Fibroblast of skin of left quadriceps (primary cell): Measurements from ENCODE around the gene ATP5PB.

Experiments used
- DNase-seq, 2 experiments: peaks; one replicate each; pipeline ENCODE4 v3.0.0-alpha.2; 2013; ENCODE audit warnings: low read depth in 2 of 2

Gene ATP5PB, protein sequence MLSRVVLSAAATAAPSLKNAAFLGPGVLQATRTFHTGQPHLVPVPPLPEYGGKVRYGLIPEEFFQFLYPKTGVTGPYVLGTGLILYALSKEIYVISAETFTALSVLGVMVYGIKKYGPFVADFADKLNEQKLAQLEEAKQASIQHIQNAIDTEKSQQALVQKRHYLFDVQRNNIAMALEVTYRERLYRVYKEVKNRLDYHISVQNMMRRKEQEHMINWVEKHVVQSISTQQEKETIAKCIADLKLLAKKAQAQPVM

DNA sequence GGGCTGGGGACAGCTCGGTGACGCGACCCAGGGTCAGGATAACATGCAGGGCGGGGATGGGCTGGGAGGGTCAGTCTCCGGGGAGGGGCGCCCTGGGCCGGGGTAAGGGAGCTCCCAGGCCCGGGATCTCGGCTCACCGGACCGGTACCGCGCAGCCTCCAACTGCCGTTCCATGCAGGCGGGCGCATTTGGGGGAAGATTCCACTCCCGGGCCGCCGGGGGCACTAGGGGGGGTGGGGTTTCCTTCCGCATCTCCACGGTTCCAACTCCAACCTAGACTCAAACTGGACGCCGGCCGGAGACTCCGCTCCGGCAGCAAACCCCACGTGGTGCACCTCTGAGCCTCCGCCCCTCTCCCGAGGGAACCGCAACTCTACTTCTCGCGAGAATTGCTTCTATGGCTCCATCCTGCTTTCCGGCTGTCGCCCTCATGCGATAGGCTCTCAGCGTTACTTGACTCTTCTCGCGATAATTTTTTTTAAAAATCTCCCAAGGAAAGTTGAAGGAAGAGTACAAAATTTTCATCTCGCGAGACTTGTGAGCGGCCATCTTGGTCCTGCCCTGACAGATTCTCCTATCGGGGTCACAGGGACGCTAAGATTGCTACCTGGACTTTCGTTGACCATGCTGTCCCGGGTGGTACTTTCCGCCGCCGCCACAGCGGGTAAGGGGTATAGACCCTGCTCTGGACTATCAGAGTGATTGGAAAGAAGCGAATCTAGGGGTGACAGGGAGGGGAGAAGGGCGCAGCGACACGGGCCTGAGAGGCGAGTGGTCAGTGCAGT, at the start of gene ATP5PB, which contains the start of gene WDR77:
ATP5PB (plus strand) TSS at position 547 of the 785 bp plus-strand sequence; CDS start at position 625, 78 bp downstream.
WDR77 (minus strand) TSS at position 339 of the 785 bp plus-strand sequence; CDS start at position 252, 87 bp downstream.
- peak; percentile 99 for DNase-seq

DNA sequence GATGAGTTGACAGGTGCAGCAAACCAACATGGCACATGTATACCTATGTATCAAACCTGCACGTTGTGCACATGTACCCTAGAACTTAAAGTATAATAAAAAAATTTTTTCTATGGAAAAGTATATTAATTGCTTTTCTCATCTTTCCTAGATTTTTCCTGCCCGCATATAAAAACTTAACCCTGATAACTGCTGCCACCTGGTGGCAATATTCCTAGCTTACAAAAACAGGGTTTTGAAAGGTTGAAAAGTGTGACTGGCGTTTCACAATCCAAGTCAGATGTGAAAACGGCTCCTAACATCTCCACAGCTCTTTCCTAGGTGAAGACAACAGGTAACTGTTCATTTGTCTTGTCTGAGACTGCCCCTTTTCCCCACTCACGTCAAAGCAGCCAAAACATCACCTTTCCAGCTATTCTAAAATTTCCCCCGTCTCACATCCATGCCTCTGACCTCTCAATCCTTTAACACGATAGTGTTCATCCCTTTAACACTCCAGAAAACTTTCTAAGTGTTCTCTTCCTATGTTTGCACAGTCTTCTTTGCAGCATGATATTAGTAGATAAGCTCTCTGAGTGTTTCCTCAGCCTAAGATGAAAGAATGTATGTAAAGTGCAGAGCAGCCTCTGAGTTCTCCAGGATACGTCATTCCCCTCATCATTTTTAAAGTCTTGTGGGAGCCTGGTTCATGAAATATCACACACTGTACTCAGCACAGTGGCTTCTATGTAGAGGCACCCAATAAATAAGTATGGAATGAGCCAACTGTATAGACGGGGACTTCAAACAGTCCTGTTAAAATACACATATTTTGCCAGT, 49.3 kb upstream of the ATP5PB start:
- DNase-seq, result peak; percentile 7 to 14

DNA sequence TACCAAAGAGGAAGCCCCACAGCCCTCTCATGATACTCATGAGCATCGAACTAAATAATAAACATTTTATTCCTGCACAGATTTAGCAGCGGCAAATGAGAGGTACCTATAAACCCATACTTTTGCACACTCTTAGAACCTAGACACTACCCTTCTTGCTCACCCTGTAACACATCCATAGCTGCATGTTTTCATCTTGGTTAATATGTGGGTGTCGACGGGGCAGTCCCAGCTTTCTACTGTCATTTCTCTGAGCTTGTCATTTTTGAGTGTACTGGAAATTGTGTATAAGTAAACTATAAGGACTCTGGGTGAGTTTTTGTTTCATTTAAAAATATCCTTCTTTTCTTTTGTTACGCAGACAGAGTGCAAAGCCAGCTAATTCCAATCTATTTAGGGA, 47.2 kb upstream of the ATP5PB start:
- DNase-seq, result no peak

DNA sequence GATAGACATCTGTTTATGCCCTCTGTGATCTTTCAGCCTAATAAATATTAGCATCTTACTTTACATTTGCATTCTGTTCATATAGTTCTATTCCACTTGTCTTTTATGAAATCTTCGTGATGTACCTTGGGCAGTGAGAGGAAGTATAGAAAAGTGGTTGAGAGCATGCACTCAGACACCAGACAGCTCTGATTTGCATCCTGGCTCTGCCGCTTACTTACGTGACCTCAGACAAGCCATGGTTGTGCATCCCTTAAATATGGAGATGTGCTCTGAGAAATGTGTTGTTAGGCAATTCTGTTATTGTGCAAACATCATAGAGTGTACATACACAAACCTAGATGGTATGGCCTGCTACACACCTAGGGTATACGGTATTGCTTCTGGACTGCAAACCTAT, 44.7 kb upstream of the ATP5PB start:
- no peak for DNase-seq

DNA sequence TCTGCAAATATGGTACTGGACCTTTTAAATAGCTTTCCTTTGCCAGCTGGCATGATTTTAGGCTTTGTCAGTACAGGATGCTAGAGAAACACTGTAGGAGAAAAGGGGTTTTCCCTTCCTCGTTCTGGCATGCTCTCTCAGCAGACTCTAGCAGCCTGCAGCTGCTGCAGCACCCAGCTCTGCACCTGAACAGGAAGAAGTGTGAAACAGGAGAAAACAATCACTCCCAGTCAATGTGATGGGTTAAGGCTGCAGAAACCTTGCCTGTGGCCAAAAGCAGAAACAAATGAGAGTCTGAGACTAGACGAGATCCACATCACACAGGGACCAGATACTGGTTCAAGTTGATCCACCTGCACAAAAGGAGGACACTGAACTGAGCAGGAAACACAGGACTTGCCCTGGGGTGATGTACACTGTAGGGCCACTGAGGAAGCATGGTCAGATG, 42.9 kb upstream of the ATP5PB start:
- DNase-seq, result no peak

DNA sequence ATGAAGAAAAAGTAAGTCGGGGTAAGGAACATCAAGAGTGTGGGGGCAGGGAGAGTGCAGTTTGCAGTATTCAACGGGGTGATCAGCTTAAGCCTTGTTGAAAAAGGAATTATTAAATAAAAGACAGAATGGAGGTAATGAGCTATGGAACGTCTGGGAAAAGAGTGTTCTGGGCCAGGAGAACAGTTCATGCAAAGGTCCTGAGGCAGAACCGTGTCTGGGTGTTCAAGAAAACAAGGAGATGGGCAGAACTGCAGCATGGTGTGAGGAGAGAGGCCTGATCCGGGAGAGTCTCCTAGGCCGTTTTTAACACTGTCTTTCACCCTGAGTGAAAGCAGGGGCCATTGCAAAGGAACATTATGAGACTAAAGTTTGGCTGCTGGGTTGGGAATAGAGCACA, 42.0 kb upstream of the ATP5PB start:
- DNase-seq, result no peak

DNA sequence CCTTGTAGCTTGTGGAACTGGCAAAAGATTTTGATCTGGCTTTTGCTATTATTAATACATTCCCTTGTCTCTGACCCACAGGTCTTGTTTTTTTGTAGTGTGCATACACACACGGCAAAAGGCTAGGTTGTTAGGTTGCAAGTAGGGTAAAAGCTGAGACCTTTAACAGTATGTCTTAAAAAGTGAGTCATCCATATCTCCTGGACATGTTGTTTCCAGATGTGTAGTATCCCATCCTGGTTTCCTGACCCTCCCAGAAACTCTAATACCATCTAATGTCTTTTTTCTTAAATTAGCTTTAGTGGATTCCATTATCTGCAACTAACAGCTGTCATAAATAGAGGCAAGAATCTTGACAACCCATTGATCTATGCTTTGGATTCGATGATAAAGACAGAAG, 36.4 kb upstream of the ATP5PB start:
- no peak for DNase-seq

DNA sequence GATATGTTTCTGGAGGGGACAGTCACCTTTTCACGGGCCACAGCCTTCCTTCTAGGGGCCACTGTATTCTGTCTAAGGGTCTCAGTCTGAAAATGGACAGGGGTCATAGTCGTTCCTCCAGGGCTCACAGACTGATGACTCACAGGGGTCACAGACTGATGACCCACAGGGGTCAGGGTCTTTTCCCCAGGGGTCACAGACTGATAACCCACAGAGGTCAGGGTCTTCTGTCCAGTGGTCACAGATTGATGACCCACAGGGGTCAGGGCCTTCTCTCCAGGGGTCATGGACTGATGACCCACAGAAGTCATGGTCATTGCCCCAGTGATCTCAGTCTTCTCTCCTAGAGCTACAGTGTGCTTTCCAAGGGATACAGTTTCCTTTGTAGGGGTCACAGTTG, 34.5 kb upstream of the ATP5PB start:
- DNase-seq, result no peak

DNA sequence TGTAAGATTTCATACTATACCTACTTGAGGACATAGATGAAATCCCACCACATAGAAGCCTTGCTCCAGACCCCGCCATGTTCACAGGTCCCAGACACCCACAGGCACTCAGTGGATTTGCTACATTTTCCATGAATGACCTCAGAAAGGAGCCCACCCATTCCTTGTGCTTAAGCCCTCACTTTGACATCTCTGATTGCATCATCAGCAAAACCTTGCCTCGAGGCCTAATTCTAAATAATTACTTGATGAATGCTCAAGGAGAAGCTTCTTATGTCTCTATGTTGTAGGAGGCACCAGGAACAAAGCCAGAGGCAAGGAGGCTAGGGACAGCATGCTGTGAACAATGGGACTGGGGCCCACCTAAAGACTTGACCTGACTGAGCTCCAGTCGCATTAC, 33.8 kb upstream of the ATP5PB start:
- no peak for DNase-seq

DNA sequence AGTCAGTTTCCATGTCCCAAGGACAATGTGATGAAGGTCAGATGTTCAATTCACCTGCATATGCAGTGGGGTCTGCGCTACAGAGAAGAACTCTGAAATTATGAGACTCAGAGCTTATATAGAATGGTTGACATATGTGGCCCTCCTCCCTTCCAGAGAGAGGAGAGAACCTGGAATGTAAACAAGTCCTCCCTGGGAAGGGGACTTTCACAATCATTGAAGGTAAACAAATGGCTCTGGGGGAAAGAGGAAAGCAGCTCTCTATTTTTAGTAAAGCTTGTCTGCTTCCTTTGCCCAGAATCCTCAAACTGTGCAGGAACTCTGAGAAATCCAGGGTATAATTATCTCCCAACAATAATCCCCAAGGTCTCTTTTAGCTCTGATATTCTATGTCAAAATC, 31.5 kb upstream of the ATP5PB start:
- DNase-seq, result no peak

DNA sequence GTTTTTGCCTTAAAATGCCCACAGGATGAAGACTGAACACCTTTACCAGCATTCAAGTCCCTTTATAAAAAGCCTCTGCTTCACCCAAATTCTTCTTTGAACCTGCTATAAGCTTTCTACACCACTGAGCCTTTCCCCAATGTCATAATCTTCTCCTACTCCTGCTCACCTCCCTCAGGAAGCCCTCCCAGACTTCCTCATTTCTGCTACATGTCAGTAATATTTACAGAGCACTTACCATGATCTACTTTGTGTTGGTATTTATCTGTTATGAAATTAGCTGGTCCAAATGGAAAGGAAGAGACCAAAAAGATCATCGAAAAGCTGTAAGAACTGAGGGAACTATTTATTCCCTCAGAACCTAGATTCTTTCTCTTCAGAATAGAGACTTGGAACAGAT, 30.2 kb upstream of the ATP5PB start:
- DNase-seq, result no peak

DNA sequence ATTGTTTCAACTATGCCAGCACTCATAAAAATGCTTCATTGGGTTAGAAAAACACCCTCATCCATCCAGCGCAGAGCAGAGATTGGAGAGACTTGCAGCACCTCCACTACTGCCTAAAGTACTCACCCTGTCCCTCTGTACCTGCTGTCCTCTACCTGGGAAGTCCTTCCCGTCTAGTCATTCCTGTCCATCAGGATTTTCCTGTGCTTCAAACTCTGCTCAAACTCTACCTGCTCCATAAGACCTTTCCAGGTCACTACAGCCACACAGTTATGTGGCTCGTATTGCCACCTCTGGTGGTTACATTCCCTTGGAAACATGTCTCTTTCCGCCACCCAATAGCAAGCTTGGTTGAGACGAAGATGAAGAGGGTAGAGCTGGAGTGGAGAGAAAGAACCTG, 28.9 kb upstream of the ATP5PB start:
- DNase-seq, result no peak

DNA sequence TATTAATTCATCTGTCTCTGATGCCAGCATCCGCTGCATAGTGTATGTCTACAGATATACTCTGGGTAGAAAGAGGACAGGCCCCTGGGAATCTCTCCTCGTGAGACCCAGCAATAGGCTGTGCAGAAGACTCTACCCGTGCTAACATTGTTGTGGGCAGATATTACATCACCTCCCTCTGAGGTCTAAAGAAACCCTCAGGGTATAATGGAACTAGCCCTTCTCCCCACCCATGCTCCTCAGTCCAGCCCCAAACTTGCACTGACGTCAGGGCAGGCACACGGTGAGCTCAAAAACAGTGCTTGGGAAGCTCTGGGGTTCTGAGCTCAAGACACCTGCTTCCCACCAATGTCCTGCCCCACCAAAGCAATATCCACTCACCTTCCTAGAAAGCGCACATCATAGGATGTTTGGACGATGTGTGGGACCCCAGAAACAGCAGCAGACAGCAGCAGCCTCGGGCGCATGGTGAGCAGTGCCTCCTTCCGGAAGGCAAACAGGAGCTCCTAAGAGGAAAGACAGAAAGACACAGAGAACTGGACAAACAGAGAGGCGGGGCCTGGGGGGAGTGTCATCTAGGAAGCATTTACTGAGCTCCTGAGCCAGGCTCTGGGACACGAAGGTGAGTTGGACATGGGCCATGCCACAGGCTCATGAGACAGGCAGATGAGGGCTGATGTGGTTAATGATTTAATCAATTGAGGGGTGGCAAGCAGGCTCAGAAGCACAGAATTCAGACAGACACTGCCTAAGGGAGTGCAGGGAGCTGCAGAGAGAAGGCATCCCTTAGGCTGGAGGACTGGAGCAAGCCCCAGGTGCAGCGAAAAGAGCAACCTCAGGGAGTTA, 26.5 kb upstream of the ATP5PB start:
- DNase-seq, result no peak

DNA sequence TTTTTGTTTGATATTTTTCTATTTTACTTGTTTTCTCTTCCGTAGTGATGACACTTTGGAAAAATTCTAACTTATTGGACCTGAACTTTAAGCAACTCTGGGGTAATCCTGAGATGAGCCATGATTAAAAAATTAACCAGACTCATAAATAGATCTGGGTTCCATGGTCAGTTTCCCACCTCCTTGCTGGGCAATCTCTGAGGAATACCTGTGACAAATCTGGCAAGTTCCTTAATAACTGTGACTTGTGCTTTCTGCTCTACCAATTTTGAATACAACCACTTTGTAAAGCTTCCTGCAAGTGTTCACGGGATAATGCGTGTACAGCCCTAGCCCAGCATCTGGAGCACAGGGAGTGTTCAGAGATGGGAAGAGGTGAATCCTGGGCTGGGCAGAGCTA, 25.0 kb upstream of the ATP5PB start:
- no peak for DNase-seq

DNA sequence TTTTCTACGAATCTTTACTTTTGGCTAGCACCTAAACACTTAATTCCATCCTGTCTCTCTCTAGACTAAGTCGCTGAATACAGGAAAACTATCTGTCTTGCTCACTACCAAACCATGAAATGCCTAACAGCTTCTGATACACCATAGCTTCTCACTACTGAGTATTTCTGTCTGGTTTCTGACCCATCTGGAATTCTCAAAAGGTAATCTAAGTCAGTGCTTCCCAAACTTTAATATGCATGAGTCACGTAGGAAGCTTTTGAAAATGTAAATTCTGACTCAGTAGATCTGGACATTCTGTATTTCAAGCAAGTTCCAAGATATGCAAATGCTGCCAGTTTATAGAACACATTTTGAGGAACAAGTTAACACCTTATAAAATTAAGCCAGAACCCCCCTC, 12.5 kb upstream of the ATP5PB start:
- peak; percentile 5 to 14 for DNase-seq

DNA sequence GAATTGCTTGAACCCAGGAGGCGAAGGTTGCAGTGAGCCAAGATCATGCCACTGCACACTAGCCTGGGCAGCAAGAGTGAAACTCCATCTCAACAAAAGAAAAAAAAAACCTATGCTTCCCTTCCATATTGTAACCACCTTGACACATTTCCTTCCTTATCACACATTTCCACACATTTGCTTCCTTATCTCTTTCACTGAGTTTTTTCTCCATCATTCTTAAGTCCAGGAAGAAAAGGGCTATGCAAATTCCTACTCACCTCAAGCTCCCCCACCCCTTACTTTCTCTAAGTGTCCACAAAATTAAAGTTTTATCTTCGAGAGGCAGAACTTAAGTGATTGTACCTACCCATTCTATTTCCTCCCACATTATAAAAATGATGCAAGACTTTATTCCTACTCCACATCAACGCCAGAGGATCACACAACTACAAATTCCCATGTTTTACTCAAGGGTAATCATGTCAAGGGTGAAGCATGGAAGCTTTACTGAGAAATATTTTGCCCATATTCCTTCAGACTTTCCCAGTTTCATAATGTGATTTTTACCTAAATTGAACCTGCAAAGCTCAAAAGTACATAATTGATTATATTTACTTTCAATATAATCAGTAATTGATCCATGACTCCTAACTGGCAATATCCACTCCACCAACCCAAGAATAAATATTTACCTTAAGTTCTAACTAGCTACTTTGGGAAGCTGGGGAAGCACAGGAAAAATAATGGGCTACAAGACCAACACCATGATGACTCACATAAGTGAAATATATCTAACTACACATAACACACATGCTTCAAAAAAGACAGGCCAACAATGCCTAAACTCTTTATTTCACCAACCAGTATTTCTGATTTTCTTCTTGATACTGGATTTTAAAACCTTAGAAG, 9.6 kb upstream of the ATP5PB start:
- no peak for DNase-seq

DNA sequence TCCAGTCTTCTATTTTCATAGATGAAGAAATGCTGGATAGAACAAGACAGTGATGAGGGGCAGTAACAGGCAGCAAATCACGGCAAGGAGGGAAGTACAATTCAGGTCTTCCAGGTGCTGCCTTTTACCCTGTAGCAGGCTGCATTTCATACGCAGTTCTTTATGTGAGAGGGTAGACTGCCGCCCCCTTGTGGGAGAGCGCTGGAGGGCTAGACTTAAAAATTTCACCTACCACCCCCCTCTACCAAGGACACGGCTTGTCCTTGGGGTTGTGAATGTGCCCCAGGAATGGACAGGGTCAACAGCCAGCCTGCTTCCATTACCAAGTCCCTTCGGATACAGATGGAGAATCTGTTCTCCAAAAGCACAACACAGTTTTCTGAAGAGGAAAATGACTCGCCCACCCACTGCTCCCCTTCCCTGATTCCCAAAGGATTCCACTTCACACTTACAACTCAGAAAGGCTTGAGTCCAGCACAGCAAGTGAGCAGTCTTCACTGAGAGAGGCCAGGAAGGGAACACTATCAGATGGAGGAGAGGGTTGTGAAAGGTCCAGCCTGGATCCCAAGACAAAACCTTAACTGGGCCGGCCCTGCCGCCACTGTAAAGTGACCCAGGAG, 7.6 kb upstream of the ATP5PB start:
- no peak for DNase-seq

DNA sequence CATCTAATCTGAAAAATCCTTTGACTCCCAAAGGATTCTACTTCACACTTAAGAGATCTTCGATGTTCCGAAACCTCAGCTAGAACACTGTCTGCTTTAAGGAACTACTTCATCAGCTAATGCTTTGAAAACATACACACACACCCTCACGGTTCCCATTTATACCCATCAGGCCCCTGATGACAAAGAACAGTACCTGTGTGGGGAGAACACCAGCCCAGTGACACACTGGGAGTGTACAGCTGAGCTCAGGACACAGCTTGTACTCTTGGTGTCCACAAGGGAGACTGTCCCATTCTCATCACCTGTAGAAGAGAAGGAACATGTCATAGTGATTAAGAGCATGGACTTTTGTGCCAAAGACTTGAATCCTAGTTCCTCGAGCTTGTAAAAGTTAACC, 6.8 kb upstream of the ATP5PB start:
- no peak for DNase-seq

DNA sequence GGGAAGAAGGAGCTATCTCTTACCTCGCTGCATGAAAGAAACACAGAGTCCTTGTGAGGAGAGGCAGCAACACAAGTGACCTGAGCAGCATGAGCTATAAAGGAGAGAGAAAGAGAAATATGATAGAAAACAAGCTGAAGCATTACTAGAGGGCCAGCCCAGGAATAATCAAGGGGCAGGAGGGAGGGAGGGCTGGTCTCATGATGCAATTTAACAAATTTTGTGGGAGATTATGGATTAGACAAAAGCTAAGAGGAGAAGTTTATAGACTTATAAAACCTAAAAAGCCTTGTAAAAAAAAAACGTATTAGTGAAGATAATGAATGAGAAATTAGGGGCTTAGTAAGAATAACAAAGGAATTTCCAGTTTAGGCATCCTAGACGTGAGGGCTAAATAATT, 5.2 kb upstream of the ATP5PB start:
- no peak for DNase-seq

DNA sequence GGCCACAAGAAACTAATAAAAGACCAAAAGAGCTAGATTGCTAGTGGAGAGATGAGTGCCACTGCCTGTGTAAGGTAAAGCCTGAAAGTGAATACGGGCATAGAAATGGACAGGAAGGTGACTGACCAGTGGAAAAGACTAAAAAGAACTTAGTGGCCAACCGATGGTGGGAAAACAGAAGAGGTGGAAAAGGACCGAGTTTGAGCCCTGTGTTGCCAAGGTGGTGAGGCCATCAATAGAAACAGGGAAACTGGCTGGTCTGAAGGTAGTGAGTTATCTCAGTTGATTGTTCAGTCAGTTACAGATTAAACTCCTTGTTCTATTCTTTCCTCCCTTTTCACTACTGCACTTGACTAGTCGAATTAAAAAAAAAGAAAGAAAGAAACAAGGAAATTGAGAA, 2.7 kb upstream of the ATP5PB start:
- no peak for DNase-seq
